GM20000 (cell line): Measurements from ENCODE around the gene RRN3.
"Not testable (repeated sequence)": the region's sequence is repeated elsewhere in the genome, so short reads cannot be mapped to it uniquely, and the experiment has no call there.

ENCODE experiments used
- DNase-seq: peaks from one replicate; pipeline ENCODE4 v3.0.0; 2012; ENCODE audit warnings: low spot score
- CTCF ChIP-seq: IDR thresholded peaks from 2 replicates; pipeline ENCODE4 v1.5.1; 2012; ENCODE audit warnings: mild to moderate bottlenecking, control low read depth; ENCODE audit errors: extremely low read depth, missing control alignments

The RRN3 gene

GRCh38 chr16:15127641-15128425 lies 33.8 kb upstream of the RRN3 start:
- DNase-seq, result not testable (repeated sequence)

- DNase-seq, result not testable (repeated sequence)
Observed at GRCh38 chr16:15100372-15100987, 6.4 kb upstream of the RRN3 start.

- DNase-seq, result not testable (repeated sequence)
Observed at GRCh38 chr16:15099366-15099909, 5.4 kb upstream of the RRN3 start.

- DNase-seq, result not testable (repeated sequence)
Observed at GRCh38 chr16:15096583-15096972, 2.5 kb upstream of the RRN3 start.

- DNase-seq, result not testable (repeated sequence)
Observed at GRCh38 chr16:15093571-15093954, 509 bp downstream of the RRN3 start.

GRCh38 chr16:15090663-15091269 lies 3.3 kb downstream of the RRN3 start:
- DNase-seq, result not testable (repeated sequence)

- DNase-seq, result not testable (repeated sequence)
Observed at GRCh38 chr16:15082788-15083187, 11.3 kb downstream of the RRN3 start.

GRCh38 chr16:15080883-15081282 lies 13.2 kb downstream of the RRN3 start:
- DNase-seq, result not testable (repeated sequence)

GRCh38 chr16:15076161-15076560 lies 17.9 kb downstream of the RRN3 start:
- not testable (repeated sequence) for DNase-seq

GRCh38 chr16:15073101-15073500 lies 21.0 kb downstream of the RRN3 start:
- TF ChIP-seq CTCF, result no peak
- DNase-seq, result no peak

GRCh38 chr16:15071916-15072769 lies 21.9 kb downstream of the RRN3 start:
- DNase-seq, result not testable (repeated sequence)

GRCh38 chr16:15071013-15071412 lies 23.1 kb downstream of the RRN3 start:
- DNase-seq, result not testable (repeated sequence)

GRCh38 chr16:15066690-15067089 lies 27.4 kb downstream of the RRN3 start:
- not testable (repeated sequence) for DNase-seq

GRCh38 chr16:15065961-15066360 lies 28.1 kb downstream of the RRN3 start:
- DNase-seq, result not testable (repeated sequence)

GRCh38 chr16:15062085-15062810 lies 31.8 kb downstream of the RRN3 start:
- DNase-seq, result not testable (repeated sequence)
